ENCODE measurements around the gene XRCC4.
"Not testable (repeated sequence)": the region's sequence is repeated elsewhere in the genome, so short reads cannot be mapped to it uniquely, and the experiment has no call there.

Gene XRCC4

GRCh38 chr5:83066548-83067110 lies 10.7 kb upstream of the XRCC4 start:
- Mint-ChIP-seq H3K36me3 (ENCODE audit: low read depth) (peaks cover 23% of the 10 kb centered on the region), H3K9me3 (no peaks in the 10 kb centered on the region), H3K4me3 (no peak overlapping the region), H3K27me3 (ENCODE audit: low read depth) (no peaks in the 10 kb centered on the region), H3K4me1 (peaks cover 35% of the 10 kb centered on the region), H3K27ac (peak overlapping the region; percentile 29 to 76 (median 44))
- no peak for TF ChIP-seq CTCF (IDR thresholded peaks at IDR 0.05; ENCODE audit: unreplicated experiment in 3 of 3)

GRCh38 chr5:83067377-83067776 lies 10.0 kb upstream of the XRCC4 start:
- not testable (repeated sequence) for H3K27ac Mint-ChIP-seq; H3K27me3 Mint-ChIP-seq (ENCODE audit: low read depth); H3K4me3 Mint-ChIP-seq; H3K9me3 Mint-ChIP-seq
- H3K36me3 Mint-ChIP-seq (ENCODE audit: low read depth) = peaks cover 23% of the 10 kb centered on the region
- peaks cover 40% of the 10 kb centered on the region for H3K4me1 Mint-ChIP-seq

GRCh38 chr5:83069096-83069799 lies 8.1 kb upstream of the XRCC4 start:
- peak overlapping the region; percentile 67 to 87 (median 81) for H3K27ac Mint-ChIP-seq
- no peak for TF ChIP-seq CTCF (IDR thresholded peaks at IDR 0.05; ENCODE audit: unreplicated experiment in 3 of 3)

GRCh38 chr5:83071286-83072051 lies 5.9 kb upstream of the XRCC4 start:
- Mint-ChIP-seq H3K4me1 (peaks cover 61% of the 10 kb centered on the region), H3K27ac (peak overlapping the region in 2 of 3 experiments; percentile 11 to 24), H3K36me3 (ENCODE audit: low read depth) (peaks cover 32% of the 10 kb centered on the region), H3K4me3 (peak overlapping the region in 1 of 3 experiments; percentile 47), H3K27me3 (ENCODE audit: low read depth) (no peaks in the 10 kb centered on the region), H3K9me3 (no peaks in the 10 kb centered on the region)
- TF ChIP-seq CTCF (IDR thresholded peaks at IDR 0.05; ENCODE audit: unreplicated experiment in 3 of 3) = no peak

More at GRCh38 chr5:83069096-83069799, 8.1 kb upstream of the XRCC4 start:
- H3K9me3 Mint-ChIP-seq = no peaks in the 10 kb centered on the region
- H3K4me1 Mint-ChIP-seq = peaks cover 53% of the 10 kb centered on the region
- H3K27me3 Mint-ChIP-seq (ENCODE audit: low read depth) = no peaks in the 10 kb centered on the region
- H3K36me3 Mint-ChIP-seq (ENCODE audit: low read depth) = peaks cover 33% of the 10 kb centered on the region
- no peak overlapping the region for H3K4me3 Mint-ChIP-seq

GRCh38 chr5:83072966-83073365 lies 4.4 kb upstream of the XRCC4 start:
- peaks cover 65% of the 10 kb centered on the region for H3K4me1 Mint-ChIP-seq

More at GRCh38 chr5:83072966-83073365, 4.4 kb upstream of the XRCC4 start:
- Mint-ChIP-seq H3K27ac (peak overlapping the region in 2 of 3 experiments; percentile 8 to 31), H3K27me3 (ENCODE audit: low read depth) (no peaks in the 10 kb centered on the region), H3K36me3 (ENCODE audit: low read depth) (peaks cover 28% of the 10 kb centered on the region), H3K4me3 (peak overlapping the region in 1 of 3 experiments; percentile 38), H3K9me3 (no peaks in the 10 kb centered on the region)
- TF ChIP-seq CTCF (IDR thresholded peaks at IDR 0.05; ENCODE audit: unreplicated experiment in 3 of 3) = no peak

Data from nephron (organoid).